Measurements from ENCODE around the gene DIAPH3. TPM values are rescaled to one million over a fixed set of nuclear protein-coding genes. Genes with fewer than 3 reads are reported as not detected.

The DIAPH3 gene
- total and polyA plus RNA-seq, 2 of the 8 experiments (the other 6 are each of a cell fraction or from before 2014, with no cell fraction given), result 8.0 to 30.8 TPM

- no peak overlapping the region for H3K4ac ChIP-seq (replicated peaks; ENCODE audit: insufficient read length, low read depth, low read length)
- no peak overlapping the region for H2AFZ ChIP-seq (ENCODE audit: low read length)
- no peaks in the 10 kb centered on the region for H3K79me1 ChIP-seq (ENCODE audit: low read depth, low read length)
- no peaks in the 10 kb centered on the region for H3K9me3 ChIP-seq (ENCODE audit: insufficient read depth in 2 of 2, low read depth in 1 of 2, low read length in 1 of 2)
- no peak overlapping the region for H3K56ac ChIP-seq (replicated peaks; ENCODE audit: insufficient read length, low read depth, low read length)
- no peak overlapping the region for H3K4me2 ChIP-seq (ENCODE audit: insufficient read depth in 1 of 2, low read depth in 2 of 2, low read length in 2 of 2)
- DNase-seq (ENCODE audit: low read depth in 1 of 2, low spot score in 2 of 2) (no peak), FAIRE-seq (no peak)
- H3K79me2 ChIP-seq (ENCODE audit: control insufficient read depth in 1 of 2, insufficient read depth in 2 of 2, low read length in 2 of 2), result no peaks in the 10 kb centered on the region
- no peak overlapping the region for H2BK15ac ChIP-seq (ENCODE audit: low read length)
- no peak overlapping the region for H4K91ac ChIP-seq (replicated peaks; ENCODE audit: insufficient read length, low read length)
- no peak overlapping the region for H4K5ac ChIP-seq (ENCODE audit: insufficient read length, low read depth, low read length)
- no peak overlapping the region for H3K23ac ChIP-seq (ENCODE audit: insufficient read length)
- no peaks in the 10 kb centered on the region for H3K27me3 ChIP-seq (replicated peaks in 1 of 4; ENCODE audit: control insufficient read depth in 3 of 4, extremely low read depth in 1 of 4, insufficient read depth in 3 of 4, low read length in 3 of 4)
- no peak overlapping the region for H3K14ac ChIP-seq (ENCODE audit: insufficient read length)
- ChIA-PET POLR2A (ENCODE audit: partially characterized antibody) (no interaction called here), CTCF (ENCODE audit: partially characterized antibody) (no interaction called here)
- no peak overlapping the region for H3K27ac ChIP-seq (ENCODE audit: low read depth, low read length)
- no peak overlapping the region for H2BK5ac ChIP-seq (ENCODE audit: low read depth, low read length)
- no peak overlapping the region for H3K18ac ChIP-seq (ENCODE audit: extremely low read depth, low read length)
- no peak overlapping the region for H2BK20ac ChIP-seq (ENCODE audit: low read length)
- TF ChIP-seq BACH1 (IDR thresholded peaks at IDR 0.05; ENCODE audit: low read length) (no peak), KDM1A (IDR thresholded peaks at IDR 0.05; ENCODE audit: borderline replicate concordance, low read length) (no peak), SP4 (IDR thresholded peaks at IDR 0.05; ENCODE audit: low read length) (no peak), NANOG (IDR thresholded peaks at IDR 0.05; ENCODE audit: insufficient read depth, low read depth, low read length, poor library complexity, severe bottlenecking) (no peak), SP2 (IDR thresholded peaks at IDR 0.05; ENCODE audit: low read length) (no peak), NRF1 (IDR thresholded peaks at IDR 0.05; ENCODE audit: low read depth, low read length) (no peak), KDM5A (IDR thresholded peaks at IDR 0.05; ENCODE audit: low read length) (no peak), ASH2L (IDR thresholded peaks at IDR 0.05; ENCODE audit: low read length) (no peak), HDAC6 (IDR thresholded peaks at IDR 0.05; ENCODE audit: low read depth, low read length) (no peak)
- peaks cover 0 to 2% of the 10 kb centered on the region in 2 experiments for H4K20me1 ChIP-seq (replicated peaks in 1 of 2; ENCODE audit: control insufficient read depth in 1 of 2, insufficient read depth in 2 of 2, low read length in 2 of 2)
- no peak overlapping the region for H2BK120ac ChIP-seq (replicated peaks; ENCODE audit: low read depth, low read length)
- H4K8ac ChIP-seq (ENCODE audit: extremely low read depth, insufficient read depth, low read length), result no peak overlapping the region
- no peaks in the 10 kb centered on the region for H3K4me1 ChIP-seq (replicated peaks in 1 of 4; ENCODE audit: control insufficient read depth in 3 of 4, insufficient read depth in 4 of 4, low read length in 3 of 4)
- no peak overlapping the region for H3K4me3 ChIP-seq (ENCODE audit: extremely low read depth in 1 of 4, insufficient read depth in 2 of 4, low read depth in 3 of 4, low read length in 4 of 4)
- no peak overlapping the region for H2BK12ac ChIP-seq (ENCODE audit: low read depth, low read length)
- H3K36me3 ChIP-seq (ENCODE audit: control insufficient read depth in 2 of 4, insufficient read depth in 4 of 4, low read length in 3 of 4), result no peaks in the 10 kb centered on the region
- H2AK5ac ChIP-seq (ENCODE audit: low read depth, low read length), result no peak overlapping the region
- H3K23me2 ChIP-seq (ENCODE audit: low read depth, low read length), result no peaks in the 10 kb centered on the region; the same call in 1 of the 2 replicates
- no peak overlapping the region for H3K9ac ChIP-seq (replicated peaks in 1 of 4; ENCODE audit: extremely low read depth in 1 of 4, low read depth in 3 of 4, low read length in 3 of 4)
Observed at GRCh38 chr13:59948686-59949085, 215.0 kb downstream of the DIAPH3 start.

Data from H1 (cell line).